K562 (cell line): ENCODE data around the gene JAK3. TPM values are rescaled to one million over a fixed set of nuclear protein-coding genes. Genes with fewer than 3 reads are reported as not detected.
"Not testable (repeated sequence)": the region's sequence is repeated elsewhere in the genome, so short reads cannot be mapped to it uniquely, and the experiment has no call there.

Experiments used
- ATAC-seq: fragments of 200-7000 bp; cut with Tn5 transposase; 3 replicates; pipeline ENCODE4 v1.9.1; 2020; ENCODE audit warnings: moderate library complexity
- BruUV-seq: library from RNA; stranded (reverse); fragments of 400-500 nt; replicated peaks from 2 replicates; lab custom pipeline; 2021; lab: Mats Ljungman, UMichigan
- CTCF ChIA-PET: fragments of 300-600 bp; formaldehyde crosslinking; extraction: SDS; loops from one replicate; lab custom pipeline; 2021; ENCODE audit warnings: low intra/inter-chr PET ratio; lab: Yijun Ruan, JAX
- POLR2A ChIA-PET: fragments of 300-600, 350-650 bp; sonication (Branson Sonifier 250); formaldehyde crosslinking; extraction: SDS; loops from one replicate; lab custom pipeline; 2021; ENCODE audit warnings: antibody characterized with exemption, inconsistent platforms; lab: Yijun Ruan, JAX
- DNase-seq, 4 experiments: peaks; one replicate each; pipeline versions ENCODE4 v3.0.0 to v3.0.0-alpha.2; 2011 to 2018; ENCODE audit warnings: low spot score in 3 of 4, mixed read lengths in 3 of 4; ENCODE audit errors: extremely low read depth in 1 of 4
- FAIRE-seq: peaks from 2 replicates; lab custom pipeline; 2011; peaks lifted over from hg19 to GRCh38; lab: Jason Lieb, UNC
- H2AFZ ChIP-seq: 2 replicates; pipeline ENCODE4 v1.6.0; 2011; ENCODE audit warnings: low read depth, low read length, control low read depth, inconsistent platforms
- H3K27ac ChIP-seq: fragments of 200-600 bp; 3 replicates; pipeline ENCODE4 v1.8.0; 2011; ENCODE audit warnings: low read depth, mild to moderate bottlenecking, control low read depth, inconsistent platforms, low read length, moderate library complexity, mixed read lengths; ENCODE audit errors: extremely low read depth
- H3K27me3 ChIP-seq, 2 experiments: fragments of 300-600 bp in 1 of 2; 2 replicates in 1 of 2; 3 replicates in 1 of 2; pipeline versions ENCODE4 v1.6.0 to v1.8.0; 2011; ENCODE audit warnings: inconsistent platforms in 2 of 2, low read length in 2 of 2, mild to moderate bottlenecking in 1 of 2, mixed read lengths in 1 of 2, moderate library complexity in 1 of 2; ENCODE audit not compliant: control insufficient read depth in 2 of 2, insufficient read depth in 2 of 2
- H3K36me3 ChIP-seq: fragments of 300-600 bp; 3 replicates; pipeline ENCODE4 v1.8.0; 2011; ENCODE audit warnings: mild to moderate bottlenecking, low read length, inconsistent platforms; ENCODE audit not compliant: control insufficient read depth, insufficient read depth
- H3K4me1 ChIP-seq, 2 experiments: fragments of 200-600 bp in 1 of 2; replicated peaks in 1 of 2; 2 replicates in 1 of 2; 3 replicates in 1 of 2; pipeline versions ENCODE4 v1.5.1 to v1.8.0; 2011; ENCODE audit warnings: inconsistent platforms in 2 of 2, low read length in 2 of 2, mild to moderate bottlenecking in 1 of 2, mixed read lengths in 1 of 2, moderate library complexity in 1 of 2; ENCODE audit not compliant: control insufficient read depth in 2 of 2, insufficient read depth in 2 of 2
- H3K4me2 ChIP-seq: 2 replicates; pipeline ENCODE4 v1.6.1; 2011; ENCODE audit warnings: low read length, control low read depth, inconsistent platforms, mixed read lengths; ENCODE audit not compliant: insufficient read depth
- H3K4me3 ChIP-seq: fragments of 200-600 bp; sonication (generic), shearing (Covaris generic); 2 replicates; pipeline ENCODE4 v1.5.1; 2016; ENCODE audit warnings: control low read depth, inconsistent platforms
- H3K79me2 ChIP-seq: fragments of 200-600 bp; 3 replicates; pipeline ENCODE4 v1.8.0; 2011; ENCODE audit warnings: low read length, inconsistent platforms; ENCODE audit not compliant: control insufficient read depth, insufficient read depth
- H3K9ac ChIP-seq, 2 experiments: 2 replicates each; pipeline versions ENCODE4 v1.6.0 to v1.6.1; 2011; ENCODE audit warnings: low read depth in 2 of 2, low read length in 2 of 2, control low read depth in 1 of 2, inconsistent platforms in 1 of 2, mild to moderate bottlenecking in 1 of 2, mixed read lengths in 1 of 2; ENCODE audit not compliant: insufficient read depth in 1 of 2
- H3K9me1 ChIP-seq: one replicate; pipeline ENCODE4 v1.6.0; 2011; ENCODE audit warnings: inconsistent platforms, mild to moderate bottlenecking, low read length, moderate library complexity; ENCODE audit not compliant: control insufficient read depth, insufficient read depth
- H3K9me3 ChIP-seq: replicated peaks from 2 replicates; pipeline ENCODE4 v1.5.1; 2011; ENCODE audit warnings: low read depth, low read length, inconsistent platforms; ENCODE audit not compliant: control insufficient read depth, insufficient read depth
- H4K20me1 ChIP-seq: replicated peaks from 2 replicates; pipeline ENCODE4 v1.6.1; 2011; ENCODE audit warnings: low read length, inconsistent platforms, mixed read lengths; ENCODE audit not compliant: control insufficient read depth, insufficient read depth
- IRF2 ChIP-seq: sonication (generic); formaldehyde crosslinking; IDR thresholded peaks from 2 replicates; pipeline ENCODE4 v1.8.1; 2022; ENCODE audit warnings: mild to moderate bottlenecking, missing genetic modification reagents
- NCOR1 ChIP-seq: fragments of 450-650 bp; IDR thresholded peaks from 2 replicates; pipeline ENCODE4 v1.6.1; 2016; ENCODE audit warnings: mild to moderate bottlenecking, moderate library complexity
- RNF219 ChIP-seq: fragments of 250-450 bp; sonication (Bioruptor Pico); IDR thresholded peaks from 2 replicates; pipeline ENCODE4 v1.5.0; 2022; ENCODE audit warnings: mild to moderate bottlenecking
- ZBTB43 ChIP-seq: sonication (generic); formaldehyde crosslinking; IDR thresholded peaks from 2 replicates; pipeline ENCODE4 v1.8.0; 2023; ENCODE audit warnings: mild to moderate bottlenecking, missing genetic modification reagents
- ZNF584 ChIP-seq: fragments of 200-800 bp; sonication (Bioruptor generic); IDR thresholded peaks from 2 replicates; pipeline ENCODE4 v1.6.1; 2016; ENCODE audit warnings: low read depth, mild to moderate bottlenecking, missing genetic modification characterization, missing compliant biosample characterization
- WGBS: fragments of 100-300 bp; shearing (Covaris generic); methylation state at CpG from one replicate; pipeline ENCODE4 v1.1.6; 2016; ENCODE audit warnings: low coverage, mixed read lengths; ENCODE audit not compliant: insufficient coverage; ENCODE audit errors: missing lambda C conversion rate; 5-methylcytosine and 5-hydroxymethylcytosine counted together
- in situ Hi-C: fragments of 300-500 bp; cut with MboI; formaldehyde crosslinking; loops from 4 replicates; pipeline ENCODE4 v1.15.0; 2018; ENCODE audit warnings: inconsistent platforms, mixed read lengths
- intact Hi-C: fragments of 100-400 bp; cut with micrococcal nuclease; formaldehyde crosslinking; loops from 2 replicates; pipeline ENCODE4 v1.14.2; 2022
- polyA plus RNA-seq, 8 experiments: library from polyadenylated mRNA; depleted of rRNA in 4 of 8; stranded (reverse) in 5 of 8; unstranded in 3 of 8; fragments of >200 nt; fragmentation: Nextera tagmentation in 2 of 8; fragmentation: Illumina TruSeq in 1 of 8; extraction: Ambion mirVana in 2 of 8; extraction: Trizol in 1 of 8; gene quantifications; 2 replicates each; pipeline versions ENCODE4 v1.2.1 to v1.2.3, GENCODE V29; 2011 to 2014; ENCODE audit warnings: inconsistent platforms in 1 of 8, missing spikeins in 1 of 8
- total RNA-seq, 7 experiments: library from RNA; depleted of rRNA in 6 of 7; stranded (reverse); fragments of >200 nt in 6 of 7; fragmentation: Illumina TruSeq in 2 of 7; extraction: Trizol in 2 of 7; gene quantifications; 2 replicates each; pipeline versions ENCODE4 v1.2.1 to v1.2.3, GENCODE V29; 2011 to 2021; ENCODE audit warnings: low replicate concordance in 1 of 7

JAK3 gene
- total and polyA plus RNA-seq, 9 of the 15 experiments (the other 6 are each of a cell fraction or from before 2014, with no cell fraction given) = 0.01 to 0.18 (median 0.07) TPM; not detected in 1

- in situ Hi-C loops (no loop called here), intact Hi-C loops (no loop called here)
- Histone ChIP-seq H3K4me2 (no peak overlapping the region), H3K27ac (no peak overlapping the region), H3K9me3 (no peaks in the 10 kb centered on the region), H3K9ac (no peak overlapping the region), H2AFZ (no peak overlapping the region), H4K20me1 (no peaks in the 10 kb centered on the region; the same call in 1 of the 2 replicates), H3K4me1 (peaks cover 0 to 10% of the 10 kb centered on the region in 2 experiments; a peak in 2 of 5 replicates), H3K9me1 (no peaks in the 10 kb centered on the region), H3K36me3 (no peaks in the 10 kb centered on the region), H3K27me3 (peaks cover 0 to 6% of the 10 kb centered on the region in 2 experiments; a peak in 3 of 5 replicates), H3K79me2 (no peaks in the 10 kb centered on the region), H3K4me3 (no peak overlapping the region)
- BruUV-seq = no TSS peak
- ChIA-PET POLR2A (no interaction called here), CTCF (no interaction called here)
- no peak for ATAC-seq
- TF ChIP-seq NCOR1 (no peak), ZNF584 (CRISPR knock-in tag) (no peak), ZBTB43 (no peak), IRF2 (CRISPR knock-in tag) (no peak), RNF219 (no peak)
- WGBS = 2% methylated on average over 7 of the region's 7 CpGs
- no peak for FAIRE-seq
- no peak for DNase-seq
These were observed 40.5 kb upstream of the JAK3 start for GRCh38 chr19:17888260-17888659.

- in situ Hi-C loops, POLR2A ChIA-PET: not testable (repeated sequence)
These were observed 39.4 kb upstream of the JAK3 start for GRCh38 chr19:17887221-17887620.

More at GRCh38 chr19:17887221-17887620, 39.4 kb upstream of the JAK3 start:
- DNase-seq, H3K4me2 ChIP-seq, BruUV-seq, H3K27me3 ChIP-seq, CTCF ChIA-PET, H3K9ac ChIP-seq, H3K36me3 ChIP-seq, H3K4me3 ChIP-seq, H3K9me3 ChIP-seq, ATAC-seq, intact Hi-C loops, H3K9me1 ChIP-seq, H3K79me2 ChIP-seq, H2AFZ ChIP-seq, H3K27ac ChIP-seq, FAIRE-seq, H4K20me1 ChIP-seq: not testable (repeated sequence)
- 2% methylated on average over 4 of the region's 4 CpGs for WGBS
- peaks cover 0 to 10% of the 10 kb centered on the region in 2 experiments; a peak in 2 of 5 replicates for H3K4me1 ChIP-seq
